Panc1 (cell line): ENCODE data around the gene ITPKB. TPM values are rescaled to one million over a fixed set of nuclear protein-coding genes. Genes with fewer than 3 reads are reported as not detected.

Source experiments
- ATAC-seq: fragments of 200-7000 bp; cut with Tn5 transposase; 2 replicates; pipeline ENCODE4 v1.9.1; 2020; ENCODE audit warnings: mild to moderate bottlenecking, moderate library complexity
- BruUV-seq: library from RNA; stranded (reverse); fragments of 400-500 nt; replicated peaks from 2 replicates; lab custom pipeline; 2021; lab: Mats Ljungman, UMichigan
- CTCF ChIA-PET: fragments of 300-600 bp; sonication (Branson Sonifier 250); formaldehyde crosslinking; loops from one replicate; lab custom pipeline; 2022; ENCODE audit warnings: antibody characterized with exemption; lab: Charles Lee
- POLR2A ChIA-PET: fragments of 300-600 bp; sonication (Branson Sonifier 250); formaldehyde crosslinking; loops from one replicate; lab custom pipeline; 2022; ENCODE audit warnings: antibody characterized with exemption; lab: Charles Lee
- DNase-seq: peaks from one replicate; pipeline ENCODE4 v3.0.0-alpha.2; 2010; ENCODE audit warnings: low read depth, low spot score
- H3K27ac ChIP-seq: 2 replicates; pipeline ENCODE4 v1.5.1; 2011; ENCODE audit warnings: mild to moderate bottlenecking, low read length, inconsistent platforms
- H3K27me3 ChIP-seq: fragments of 200-500 bp; sonication (Bioruptor generic); 2 replicates; pipeline ENCODE4 v1.6.0; 2014; ENCODE audit warnings: low read length, inconsistent platforms; ENCODE audit not compliant: control insufficient read depth, insufficient read depth
- H3K36me3 ChIP-seq: fragments of 200-500 bp; sonication (Bioruptor generic); 2 replicates; pipeline ENCODE4 v1.5.1; 2014; ENCODE audit warnings: inconsistent platforms, mild to moderate bottlenecking, low read length, moderate library complexity; ENCODE audit not compliant: control insufficient read depth, insufficient read depth
- H3K4me1 ChIP-seq: 2 replicates; pipeline ENCODE4 v1.5.1; 2011; ENCODE audit warnings: inconsistent platforms, mild to moderate bottlenecking, low read length, moderate library complexity; ENCODE audit not compliant: control insufficient read depth, insufficient read depth
- H3K4me3 ChIP-seq, 2 experiments: 2 replicates each; pipeline ENCODE4 v1.5.1; 2011 to 2012; ENCODE audit warnings: low read depth in 2 of 2, low read length in 2 of 2, mild to moderate bottlenecking in 2 of 2, inconsistent platforms in 1 of 2, moderate library complexity in 1 of 2
- H3K9me3 ChIP-seq: fragments of 200-500 bp; sonication (Bioruptor generic); 2 replicates; pipeline ENCODE4 v1.5.1; 2014; ENCODE audit warnings: low read depth, mild to moderate bottlenecking, inconsistent platforms, low read length, moderate library complexity; ENCODE audit not compliant: control insufficient read depth, insufficient read depth
- CTCF ChIP-seq: fragments of 450-650 bp; IDR thresholded peaks from 2 replicates; pipeline ENCODE4 v1.5.1; 2017; ENCODE audit warnings: mild to moderate bottlenecking
- POLR2AphosphoS5 ChIP-seq: IDR thresholded peaks from 2 replicates; pipeline ENCODE4 v1.6.1; 2012; ENCODE audit warnings: mild to moderate bottlenecking, low read depth, low read length, moderate library complexity
- REST ChIP-seq, 2 experiments: IDR thresholded peaks; 2 replicates each; pipeline ENCODE4 v1.6.1; 2011 to 2012; ENCODE audit warnings: low read depth in 2 of 2, control low read depth in 1 of 2, low read length in 1 of 2, mild to moderate bottlenecking in 1 of 2, moderate library complexity in 1 of 2; ENCODE audit not compliant: insufficient read depth in 1 of 2
- SIN3A ChIP-seq: IDR thresholded peaks from 2 replicates; pipeline ENCODE4 v1.6.1; 2012; ENCODE audit warnings: low read depth, mild to moderate bottlenecking, low read length, moderate library complexity, borderline replicate concordance; ENCODE audit not compliant: insufficient read depth
- TCF7L2 ChIP-seq: IDR thresholded peaks from 2 replicates; pipeline ENCODE4 v1.6.1; 2011; ENCODE audit warnings: mild to moderate bottlenecking, low read depth, low read length, inconsistent platforms
- in situ Hi-C: cut with HindIII; loops from 2 replicates; pipeline ENCODE4 v1.10.0; 2016; ENCODE audit warnings: low sequenced_read_pairs, low pct_unique_long_range_greater_than_20kb
- intact Hi-C: fragments of 100-400 bp; cut with micrococcal nuclease; formaldehyde crosslinking; loops from one replicate; pipeline ENCODE4 v1.10.0; 2022; ENCODE audit not compliant: unreplicated experiment
- total RNA-seq: library from RNA; stranded (reverse); gene quantifications from one replicate; pipeline ENCODE4 v1.2.1, GENCODE V29; 2021; ENCODE audit not compliant: unreplicated experiment

Gene ITPKB
- total RNA-seq, 1 experiment from 2014 or later: 10.9 TPM

- ATAC-seq (no peak), DNase-seq (no peak)
- Histone ChIP-seq H3K36me3 (no peaks in the 10 kb centered on the region), H3K27ac (no peak overlapping the region), H3K4me3 (no peak overlapping the region), H3K9me3 (no peaks in the 10 kb centered on the region), H3K27me3 (0 out of 2 replicates have a peak, but pooled peaks cover 3% of the 10 kb centered on the region), H3K4me1 (no peaks in the 10 kb centered on the region)
- in situ Hi-C loops (no loop called here), intact Hi-C loops (no loop called here)
- CTCF ChIA-PET: no interaction called here
- TF ChIP-seq REST (IDR thresholded peaks at IDR 0.05; ENCODE audit: insufficient read depth in 1 of 2, low read depth in 2 of 2, low read length in 1 of 2) (no peak), TCF7L2 (no peak), SIN3A (no peak), CTCF (no peak), POLR2AphosphoS5 (no peak)
- no TSS peak for BruUV-seq
- POLR2A ChIA-PET: no interaction called here
Measured at GRCh38 chr1:226597616-226598454, 141.2 kb downstream of the ITPKB start.

GRCh38 chr1:226596531-226597165, 142.4 kb downstream of the ITPKB start:
- POLR2A ChIA-PET: no interaction called here
- in situ Hi-C loops: no loop called here
- intact Hi-C loops: no loop called here

More at GRCh38 chr1:226596531-226597165, 142.4 kb downstream of the ITPKB start:
- Histone ChIP-seq H3K4me3 (no peak overlapping the region), H3K36me3 (no peaks in the 10 kb centered on the region), H3K9me3 (no peaks in the 10 kb centered on the region), H3K27ac (no peak overlapping the region), H3K4me1 (no peaks in the 10 kb centered on the region), H3K27me3 (0 out of 2 replicates have a peak, but pooled peaks cover 3% of the 10 kb centered on the region)
- TF ChIP-seq REST (IDR thresholded peaks at IDR 0.05; ENCODE audit: insufficient read depth in 1 of 2, low read depth in 2 of 2, low read length in 1 of 2): no peak
- TF ChIP-seq SIN3A: no peak
- no peak for TF ChIP-seq POLR2AphosphoS5
- no peak for TF ChIP-seq TCF7L2
- no peak for TF ChIP-seq CTCF
- no peak for ATAC-seq
- no peak for DNase-seq
- BruUV-seq: no TSS peak
- CTCF ChIA-PET: no interaction called here
